ENCODE results near the gene TMEM132C.
A peak's percentile ranks its signal among the peaks of the same experiment; 100 is the strongest.

GRCh38 chr12:128609861-128610260, 342.9 kb downstream of the TMEM132C start:
- TF ChIP-seq TAF1 (IDR thresholded peaks at IDR 0.05; ENCODE audit: borderline replicate concordance, insufficient read depth, low read length) (no peak), POLR2AphosphoS5 (IDR thresholded peaks at IDR 0.05; ENCODE audit: low read depth, low read length) (peak; percentile 33; the same call in 1 of the 2 replicates), REST (IDR thresholded peaks at IDR 0.05; ENCODE audit: insufficient read depth in 1 of 2, low read depth in 2 of 2, low read length in 2 of 2) (peak; percentile 89 to 97)
